HG03025 (cell line): ENCODE results near the gene MUC20.
"Not testable (repeated sequence)": the region's sequence is repeated elsewhere in the genome, so short reads cannot be mapped to it uniquely, and the experiment has no call there.

Source experiments
- ATAC-seq: cut with Tn5 transposase; IDR thresholded peaks from one replicate; pipeline ENCODE4 v1.9.1; 2021; ENCODE audit warnings: mild to moderate bottlenecking, moderate library complexity; ENCODE audit not compliant: unreplicated experiment, low FRiP score

Gene MUC20

GRCh38 chr3:195720831-195721506 lies at the start of gene MUC20:
MUC20 (plus strand) TSS chr3:195720978; CDS start chr3:195721008, 30 bp downstream.
- ATAC-seq = not testable (repeated sequence)

- ATAC-seq = not testable (repeated sequence)
Measured at GRCh38 chr3:195671283-195671682, 49.5 kb upstream of the MUC20 start.

- ATAC-seq = not testable (repeated sequence)
Measured at GRCh38 chr3:195673711-195674110, 47.1 kb upstream of the MUC20 start.

- ATAC-seq = not testable (repeated sequence)
Measured at GRCh38 chr3:195678391-195679015, 42.3 kb upstream of the MUC20 start.

- not testable (repeated sequence) for ATAC-seq
Measured at GRCh38 chr3:195680690-195681089, 40.1 kb upstream of the MUC20 start.

- ATAC-seq = not testable (repeated sequence)
Measured at GRCh38 chr3:195681458-195682103, 39.2 kb upstream of the MUC20 start.

GRCh38 chr3:195682104-195682742 lies 38.6 kb upstream of the MUC20 start:
- not testable (repeated sequence) for ATAC-seq

GRCh38 chr3:195683722-195684526 lies 36.9 kb upstream of the MUC20 start:
- ATAC-seq = not testable (repeated sequence)

GRCh38 chr3:195684527-195685257 lies 36.1 kb upstream of the MUC20 start:
- ATAC-seq = not testable (repeated sequence)

GRCh38 chr3:195686537-195687208 lies 34.1 kb upstream of the MUC20 start:
- ATAC-seq = not testable (repeated sequence)

- ATAC-seq = not testable (repeated sequence)
Measured at GRCh38 chr3:195687209-195687760, 33.5 kb upstream of the MUC20 start.

- not testable (repeated sequence) for ATAC-seq
Measured at GRCh38 chr3:195688471-195689183, 32.2 kb upstream of the MUC20 start.

- not testable (repeated sequence) for ATAC-seq
Measured at GRCh38 chr3:195689184-195690070, 31.4 kb upstream of the MUC20 start.

- ATAC-seq = no peak
Measured at GRCh38 chr3:195690951-195691350, 29.8 kb upstream of the MUC20 start.

GRCh38 chr3:195691596-195692353 lies 29.0 kb upstream of the MUC20 start:
- not testable (repeated sequence) for ATAC-seq

GRCh38 chr3:195692354-195692685 lies 28.5 kb upstream of the MUC20 start:
- no peak for ATAC-seq
